ENCODE data around the gene VPS18.

VPS18 gene

GRCh38 chr15:40911141-40911540 is 16.9 kb downstream of the VPS18 start:
- DNase-seq (ENCODE audit: extremely low spot score), result no peak
- POLR2A ChIA-PET, result no interaction called here
- CTCF ChIA-PET, result interaction anchor here (1.0 to 12.1 kb wide), 7 partner anchors 8 to 369 kb away, joined by 3 to 131 read pairs (median 8); partner anchors contain the start of genes DLL4, SPINT1 and VPS18
- TF ChIP-seq CTCF (IDR thresholded peaks at IDR 0.05; ENCODE audit: control extremely low read depth, extremely low read depth, low read depth, missing control alignments), result no peak

- POLR2A ChIA-PET, result interaction anchor here (0.6 kb wide), 1 partner anchor 133 kb away, joined by 5 read pairs; no protein-coding TSS in a partner anchor
- no peak for TF ChIP-seq CTCF (IDR thresholded peaks at IDR 0.05; ENCODE audit: control extremely low read depth, extremely low read depth, low read depth, missing control alignments)
- CTCF ChIA-PET, result interaction anchor here (0.5 to 12.1 kb wide), 14 partner anchors 8 to 1173 kb away, joined by 3 to 131 read pairs (median 4); partner anchors contain the start of genes DLL4 and VPS18
- no peak for DNase-seq (ENCODE audit: extremely low spot score)
These were observed 17.4 kb downstream of the VPS18 start for GRCh38 chr15:40911693-40912092.

GRCh38 chr15:40912478-40912877 is 18.2 kb downstream of the VPS18 start:
- TF ChIP-seq CTCF (IDR thresholded peaks at IDR 0.05; ENCODE audit: control extremely low read depth, extremely low read depth, low read depth, missing control alignments), result no peak
- CTCF ChIA-PET, result interaction anchor here (1.0 to 12.1 kb wide), 9 partner anchors 9 to 1172 kb away, joined by 3 to 131 read pairs (median 5); partner anchors contain the start of gene DLL4
- no peak for DNase-seq (ENCODE audit: extremely low spot score)
- POLR2A ChIA-PET, result no interaction called here

GRCh38 chr15:40914013-40914412 is 19.8 kb downstream of the VPS18 start:
- POLR2A ChIA-PET, result no interaction called here
- DNase-seq (ENCODE audit: extremely low spot score), result no peak
- TF ChIP-seq CTCF (IDR thresholded peaks at IDR 0.05; ENCODE audit: control extremely low read depth, extremely low read depth, low read depth, missing control alignments), result no peak
- CTCF ChIA-PET, result interaction anchor here (6.6 kb wide), 1 partner anchor 9 kb away, joined by 66 read pairs; no protein-coding TSS in a partner anchor

- ChIA-PET POLR2A (no interaction called here), CTCF (interaction anchor here (1.0 to 6.6 kb wide), 7 partner anchors 9 to 107 kb away, joined by 3 to 66 read pairs (median 4); partner anchors contain the start of gene DLL4)
- TF ChIP-seq CTCF (IDR thresholded peaks at IDR 0.05; ENCODE audit: control extremely low read depth, extremely low read depth, low read depth, missing control alignments), result peak; percentile 15
- no peak for DNase-seq (ENCODE audit: extremely low spot score)
These were observed 20.2 kb downstream of the VPS18 start for GRCh38 chr15:40914486-40914885.

- no peak for TF ChIP-seq CTCF (IDR thresholded peaks at IDR 0.05; ENCODE audit: control extremely low read depth, extremely low read depth, low read depth, missing control alignments)
- ChIA-PET POLR2A (no interaction called here), CTCF (interaction anchor here (1.0 to 6.6 kb wide), 8 partner anchors 10 to 211 kb away, joined by 3 to 66 read pairs (median 4); partner anchors contain the start of gene DLL4)
- no peak for DNase-seq (ENCODE audit: extremely low spot score)
These were observed 20.9 kb downstream of the VPS18 start for GRCh38 chr15:40915116-40915661.

Data from GM10248 (cell line).